ENCODE data around the gene DIAPH2. TPM values are rescaled to one million over a fixed set of nuclear protein-coding genes. Genes with fewer than 3 reads are reported as not detected.

Gene DIAPH2
- total and polyA plus RNA-seq, 2 donors (not counting 1 experiment from before 2014, with no cell fraction given): 4.2 to 32.4 TPM

DNA sequence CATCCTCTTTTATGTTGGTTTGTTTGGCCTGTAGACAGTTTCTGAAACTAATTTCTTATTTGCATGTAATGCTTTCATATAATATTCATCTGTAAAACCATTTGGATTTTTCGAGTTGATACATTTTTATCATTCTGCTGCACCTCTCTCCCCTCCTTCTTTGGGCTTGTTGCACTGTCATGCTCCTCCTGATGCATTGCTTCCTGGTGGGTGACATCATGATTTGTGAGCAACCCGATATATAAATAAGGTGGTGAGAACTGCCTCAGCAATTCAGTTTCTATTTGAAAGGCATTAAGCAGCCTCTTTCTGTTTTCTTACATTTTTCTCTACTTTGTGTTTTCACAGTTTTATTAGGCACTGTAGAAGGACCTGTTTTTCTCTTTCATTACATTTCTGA is 714.8 kb downstream of the DIAPH2 start:
- no peaks in the 10 kb centered on the region for H3K9me3 Mint-ChIP-seq (ENCODE audit: insufficient read depth)

DNA sequence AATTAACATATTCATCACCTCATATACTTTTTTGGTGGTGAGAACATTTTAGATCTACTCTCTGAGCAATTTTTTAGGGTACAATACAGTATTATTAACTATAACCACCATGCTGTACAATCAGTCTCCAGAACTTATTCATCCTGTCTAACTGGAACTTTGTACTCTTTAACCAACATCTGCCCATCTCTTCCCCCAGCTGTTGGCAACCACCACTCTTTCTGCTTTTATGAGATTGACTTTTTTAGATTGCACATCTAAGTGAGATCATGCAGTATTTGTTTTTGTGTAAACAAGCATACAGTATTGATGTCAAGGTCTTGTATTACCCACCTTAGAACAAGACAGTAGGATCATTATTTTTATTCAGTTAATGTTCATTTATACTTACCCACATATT is 715.9 kb downstream of the DIAPH2 start:
- TF ChIP-seq, protein P1, sequence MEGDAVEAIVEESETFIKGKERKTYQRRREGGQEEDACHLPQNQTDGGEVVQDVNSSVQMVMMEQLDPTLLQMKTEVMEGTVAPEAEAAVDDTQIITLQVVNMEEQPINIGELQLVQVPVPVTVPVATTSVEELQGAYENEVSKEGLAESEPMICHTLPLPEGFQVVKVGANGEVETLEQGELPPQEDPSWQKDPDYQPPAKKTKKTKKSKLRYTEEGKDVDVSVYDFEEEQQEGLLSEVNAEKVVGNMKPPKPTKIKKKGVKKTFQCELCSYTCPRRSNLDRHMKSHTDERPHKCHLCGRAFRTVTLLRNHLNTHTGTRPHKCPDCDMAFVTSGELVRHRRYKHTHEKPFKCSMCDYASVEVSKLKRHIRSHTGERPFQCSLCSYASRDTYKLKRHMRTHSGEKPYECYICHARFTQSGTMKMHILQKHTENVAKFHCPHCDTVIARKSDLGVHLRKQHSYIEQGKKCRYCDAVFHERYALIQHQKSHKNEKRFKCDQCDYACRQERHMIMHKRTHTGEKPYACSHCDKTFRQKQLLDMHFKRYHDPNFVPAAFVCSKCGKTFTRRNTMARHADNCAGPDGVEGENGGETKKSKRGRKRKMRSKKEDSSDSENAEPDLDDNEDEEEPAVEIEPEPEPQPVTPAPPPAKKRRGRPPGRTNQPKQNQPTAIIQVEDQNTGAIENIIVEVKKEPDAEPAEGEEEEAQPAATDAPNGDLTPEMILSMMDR (IDR thresholded peaks at IDR 0.05): no peak
- no peak for TF ChIP-seq EZH2 (IDR thresholded peaks at IDR 0.05; ENCODE audit: borderline replicate concordance, insufficient read depth, low read depth, low read length, poor library complexity, severe bottlenecking)
- Histone ChIP-seq H3K4me1 (ENCODE audit: control insufficient read depth in 2 of 2, insufficient read depth in 2 of 2, low read length in 2 of 2) (no peaks in the 10 kb centered on the region), H3K36me3 (replicated peaks in 1 of 2; ENCODE audit: control extremely low read depth in 1 of 2, control insufficient read depth in 1 of 2, extremely low read depth in 1 of 2, insufficient read depth in 2 of 2, low read length in 1 of 2) (no peaks in the 10 kb centered on the region), H3K4me3 (ENCODE audit: control extremely low read depth in 1 of 5, extremely low read depth in 1 of 5, insufficient read depth in 1 of 5, low read depth in 2 of 5, low read length in 4 of 5) (no peak overlapping the region), H3K79me2 (ENCODE audit: control insufficient read depth, insufficient read depth, low read length) (no peaks in the 10 kb centered on the region), H3K27ac (ENCODE audit: low read length in 2 of 2) (no peak overlapping the region), H2AFZ (ENCODE audit: insufficient read depth, low read depth, low read length, poor library complexity, severe bottlenecking) (no peak overlapping the region), H3K9ac (ENCODE audit: low read length) (no peak overlapping the region), H3K4me2 (replicated peaks; ENCODE audit: low read depth, low read length, poor library complexity, severe bottlenecking) (no peak overlapping the region), H3K27me3 (replicated peaks in 1 of 4; ENCODE audit: control extremely low read depth in 1 of 4, control insufficient read depth in 3 of 4, insufficient read depth in 4 of 4, low read length in 3 of 4) (no peaks in the 10 kb centered on the region), H4K20me1 (ENCODE audit: control insufficient read depth, insufficient read depth, low read length, poor library complexity, severe bottlenecking) (no peaks in the 10 kb centered on the region), H3K9me3 (ENCODE audit: control extremely low read depth in 1 of 3, control insufficient read depth in 2 of 3, insufficient read depth in 1 of 3, low read length in 2 of 3) (no peaks in the 10 kb centered on the region)
- ATAC-seq (ENCODE audit: low read depth) (no peak), DNase-seq (no peak)
- Mint-ChIP-seq H3K4me1 (no peaks in the 10 kb centered on the region), H3K4me3 (no peak overlapping the region), H3K27ac (no peak overlapping the region), H3K27me3 (no peaks in the 10 kb centered on the region), H3K9me3 (ENCODE audit: insufficient read depth) (no peaks in the 10 kb centered on the region)
- CTCF ChIA-PET: no interaction called here
- intact Hi-C loops (cut with micrococcal nuclease): no loop called here
- POLR2A ChIA-PET: no interaction called here

More for the DNA sequence above, 714.8 kb downstream of the DIAPH2 start:
- no peaks in the 10 kb centered on the region for H3K4me1 ChIP-seq (ENCODE audit: control insufficient read depth in 2 of 2, insufficient read depth in 2 of 2, low read length in 2 of 2)
- POLR2A ChIA-PET: no interaction called here
- no peak overlapping the region for H2AFZ ChIP-seq (ENCODE audit: insufficient read depth, low read depth, low read length, poor library complexity, severe bottlenecking)
- ATAC-seq (ENCODE audit: low read depth): no peak
- H3K9me3 ChIP-seq (ENCODE audit: control extremely low read depth in 1 of 3, control insufficient read depth in 2 of 3, insufficient read depth in 1 of 3, low read length in 2 of 3): no peaks in the 10 kb centered on the region
- no CpG with 5 or more reads among the region's 2 CpGs for WGBS (ENCODE audit: insufficient coverage)
- no peaks in the 10 kb centered on the region for H4K20me1 ChIP-seq (ENCODE audit: control insufficient read depth, insufficient read depth, low read length, poor library complexity, severe bottlenecking)
- H3K4me3 Mint-ChIP-seq: no peak overlapping the region
- no peaks in the 10 kb centered on the region for H3K79me2 ChIP-seq (ENCODE audit: control insufficient read depth, insufficient read depth, low read length)
- no peak overlapping the region for H3K9ac ChIP-seq (ENCODE audit: low read length)
- H3K4me3 ChIP-seq (ENCODE audit: control extremely low read depth in 1 of 5, extremely low read depth in 1 of 5, insufficient read depth in 1 of 5, low read depth in 2 of 5, low read length in 4 of 5): no peak overlapping the region
- no peak for TF ChIP-seq EZH2 (IDR thresholded peaks at IDR 0.05; ENCODE audit: borderline replicate concordance, insufficient read depth, low read depth, low read length, poor library complexity, severe bottlenecking)
- TF ChIP-seq, protein P1 (IDR thresholded peaks at IDR 0.05): no peak
- no peak overlapping the region for H3K27ac Mint-ChIP-seq
- H3K4me2 ChIP-seq (replicated peaks; ENCODE audit: low read depth, low read length, poor library complexity, severe bottlenecking): no peak overlapping the region
- H3K27me3 Mint-ChIP-seq: no peaks in the 10 kb centered on the region
- H3K27me3 ChIP-seq (replicated peaks in 1 of 4; ENCODE audit: control extremely low read depth in 1 of 4, control insufficient read depth in 3 of 4, insufficient read depth in 4 of 4, low read length in 3 of 4): no peaks in the 10 kb centered on the region
- CTCF ChIA-PET: no interaction called here
- no peak for DNase-seq
- H3K27ac ChIP-seq (ENCODE audit: low read length in 2 of 2): no peak overlapping the region
- intact Hi-C loops (cut with micrococcal nuclease): no loop called here
- H3K4me1 Mint-ChIP-seq: no peaks in the 10 kb centered on the region
- no peaks in the 10 kb centered on the region for H3K36me3 ChIP-seq (replicated peaks in 1 of 2; ENCODE audit: control extremely low read depth in 1 of 2, control insufficient read depth in 1 of 2, extremely low read depth in 1 of 2, insufficient read depth in 2 of 2, low read length in 1 of 2)

All from B cell (primary cell).